ENCODE measurements around the gene SLC39A11.

Gene SLC39A11

GRCh38 chr17:72699545-72699944, 392.9 kb downstream of the SLC39A11 start:
- peak; percentile 49 for DNase-seq

- DNase-seq: no peak
Measured at GRCh38 chr17:72697602-72698146, 394.8 kb downstream of the SLC39A11 start.

GRCh38 chr17:72696721-72697120, 395.8 kb downstream of the SLC39A11 start:
- no peak for DNase-seq

GRCh38 chr17:72696156-72696555, 396.3 kb downstream of the SLC39A11 start:
- DNase-seq: no peak

- DNase-seq: no peak
Measured at GRCh38 chr17:72693956-72694355, 398.5 kb downstream of the SLC39A11 start.

GRCh38 chr17:72693151-72693878, 399.2 kb downstream of the SLC39A11 start:
- no peak for DNase-seq

GRCh38 chr17:72692676-72693075, 399.8 kb downstream of the SLC39A11 start:
- DNase-seq: no peak

GRCh38 chr17:72691586-72691985, 400.9 kb downstream of the SLC39A11 start:
- DNase-seq: peak; percentile 57

GRCh38 chr17:72691017-72691416, 401.5 kb downstream of the SLC39A11 start:
- no peak for DNase-seq

GRCh38 chr17:72687886-72688285, 404.6 kb downstream of the SLC39A11 start:
- DNase-seq: no peak

- no peak for DNase-seq
Measured at GRCh38 chr17:72684405-72685020, 408.0 kb downstream of the SLC39A11 start.

- peak; percentile 96 for DNase-seq
Measured at GRCh38 chr17:72683506-72684404, 408.7 kb downstream of the SLC39A11 start.

GRCh38 chr17:72682605-72683004, 409.9 kb downstream of the SLC39A11 start:
- no peak for DNase-seq

GRCh38 chr17:72681844-72682243, 410.6 kb downstream of the SLC39A11 start:
- DNase-seq: no peak

- DNase-seq: peak; percentile 75
Measured at GRCh38 chr17:72677714-72678390, 414.6 kb downstream of the SLC39A11 start.

- no peak for DNase-seq
Measured at GRCh38 chr17:72677108-72677507, 415.4 kb downstream of the SLC39A11 start.

- DNase-seq: no peak
Measured at GRCh38 chr17:72672729-72673128, 419.8 kb downstream of the SLC39A11 start.

- no peak for DNase-seq
Measured at GRCh38 chr17:72671016-72671415, 421.5 kb downstream of the SLC39A11 start.

GRCh38 chr17:72667096-72668063, 425.1 kb downstream of the SLC39A11 start:
- DNase-seq: peak; percentile 38

- DNase-seq: peak; percentile 42
Measured at GRCh38 chr17:72665852-72666851, 426.3 kb downstream of the SLC39A11 start.
